CD4-positive, alpha-beta T cell treated with Interferon gamma for 1 hour (primary cell): ENCODE measurements around the gene HMHB1.
"Not testable (repeated sequence)": the region's sequence is repeated elsewhere in the genome, so short reads cannot be mapped to it uniquely, and the experiment has no call there.

Experiments used
- DNase-seq: peaks from one replicate; pipeline ENCODE4 v3.0.0-alpha.2; 2020

HMHB1 gene

GRCh38 chr5:143805861-143806260 lies 6.1 kb upstream of the HMHB1 start:
- no peak for DNase-seq

- no peak for DNase-seq
Measured at GRCh38 chr5:143806579-143806978, 5.4 kb upstream of the HMHB1 start.

GRCh38 chr5:143807401-143807800 lies 4.6 kb upstream of the HMHB1 start:
- no peak for DNase-seq

GRCh38 chr5:143816370-143816769 lies 4.4 kb downstream of the HMHB1 start:
- DNase-seq = not testable (repeated sequence)

GRCh38 chr5:143819716-143820115 lies 7.8 kb downstream of the HMHB1 start:
- DNase-seq = no peak

- no peak for DNase-seq
Measured at GRCh38 chr5:143820451-143820850, 8.5 kb downstream of the HMHB1 start.

- DNase-seq = peak; percentile 72
Measured at GRCh38 chr5:143824851-143825720, 13.1 kb downstream of the HMHB1 start.

- DNase-seq = no peak
Measured at GRCh38 chr5:143826951-143827444, 15.0 kb downstream of the HMHB1 start.

GRCh38 chr5:143828710-143829109 lies 16.7 kb downstream of the HMHB1 start:
- no peak for DNase-seq

- DNase-seq = no peak
Measured at GRCh38 chr5:143833177-143833576, 21.2 kb downstream of the HMHB1 start.

GRCh38 chr5:143835251-143835650 lies 23.3 kb downstream of the HMHB1 start:
- no peak for DNase-seq

GRCh38 chr5:143836161-143836725 lies 24.3 kb downstream of the HMHB1 start:
- no peak for DNase-seq

- DNase-seq = no peak
Measured at GRCh38 chr5:143837306-143837848, 25.4 kb downstream of the HMHB1 start.

GRCh38 chr5:143841446-143841845 lies 29.5 kb downstream of the HMHB1 start:
- no peak for DNase-seq

- DNase-seq = no peak
Measured at GRCh38 chr5:143842920-143843319, 31.0 kb downstream of the HMHB1 start.

- DNase-seq = no peak
Measured at GRCh38 chr5:143843461-143843860, 31.5 kb downstream of the HMHB1 start.

- no peak for DNase-seq
Measured at GRCh38 chr5:143850050-143850683, 38.2 kb downstream of the HMHB1 start.

- DNase-seq = no peak
Measured at GRCh38 chr5:143851383-143851782, 39.4 kb downstream of the HMHB1 start.

- no peak for DNase-seq
Measured at GRCh38 chr5:143860211-143860610, 48.2 kb downstream of the HMHB1 start.

- no peak for DNase-seq
Measured at GRCh38 chr5:143862271-143862670, 50.3 kb downstream of the HMHB1 start.

GRCh38 chr5:143865426-143866025 lies 53.6 kb downstream of the HMHB1 start:
- DNase-seq = no peak
